Measurements from ENCODE around the gene OR52E6.

The OR52E6 gene

GRCh38 chr11:5791165-5791564, 50.5 kb downstream of the OR52E6 start, which contains the start of gene OR52N1:
TSS of gene OR52N1 (minus strand) at chr11:5791265. CDS start at chr11:5788816, 2,449 bp downstream.
- DNase-seq: no peak
